ENCODE results near the gene SBF2. TPM values are rescaled to one million over a fixed set of nuclear protein-coding genes. Genes with fewer than 3 reads are reported as not detected.
A peak's percentile ranks its signal among the peaks of the same experiment; 100 is the strongest.

Gene SBF2
- total RNA-seq, 1 donor from 2014 or later = 44.9 TPM

DNA sequence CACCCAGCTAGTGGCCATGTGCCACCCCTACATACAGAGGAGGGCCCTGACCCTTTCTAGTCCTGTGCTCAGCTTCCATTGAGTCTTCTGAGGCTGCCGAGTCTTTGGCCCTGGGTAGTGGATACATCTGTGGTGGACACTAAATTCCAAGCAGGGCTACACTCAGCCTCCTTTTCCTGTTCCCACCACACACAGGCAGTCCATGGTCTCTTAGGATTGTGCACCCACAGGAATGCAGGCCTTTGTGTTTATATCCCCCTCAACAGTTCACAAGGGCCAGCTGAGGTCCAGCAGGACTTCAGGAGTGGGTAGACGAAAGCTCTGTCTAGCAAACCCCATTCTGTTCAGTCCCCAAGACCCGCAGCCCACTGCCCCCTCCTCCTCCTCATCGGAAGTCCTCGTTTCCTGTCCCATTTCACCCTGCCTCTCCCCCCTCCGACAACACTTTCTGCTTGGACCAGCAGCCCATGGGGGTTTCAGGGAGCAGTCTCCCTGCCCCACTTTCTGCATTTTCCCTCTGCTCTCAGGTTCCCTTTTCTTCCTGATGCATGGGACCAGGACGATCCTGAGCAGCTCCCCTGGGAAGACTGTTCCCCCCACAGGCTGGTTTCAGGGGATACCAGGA is 538.3 kb downstream of the SBF2 start:
- TF ChIP-seq, protein P1, sequence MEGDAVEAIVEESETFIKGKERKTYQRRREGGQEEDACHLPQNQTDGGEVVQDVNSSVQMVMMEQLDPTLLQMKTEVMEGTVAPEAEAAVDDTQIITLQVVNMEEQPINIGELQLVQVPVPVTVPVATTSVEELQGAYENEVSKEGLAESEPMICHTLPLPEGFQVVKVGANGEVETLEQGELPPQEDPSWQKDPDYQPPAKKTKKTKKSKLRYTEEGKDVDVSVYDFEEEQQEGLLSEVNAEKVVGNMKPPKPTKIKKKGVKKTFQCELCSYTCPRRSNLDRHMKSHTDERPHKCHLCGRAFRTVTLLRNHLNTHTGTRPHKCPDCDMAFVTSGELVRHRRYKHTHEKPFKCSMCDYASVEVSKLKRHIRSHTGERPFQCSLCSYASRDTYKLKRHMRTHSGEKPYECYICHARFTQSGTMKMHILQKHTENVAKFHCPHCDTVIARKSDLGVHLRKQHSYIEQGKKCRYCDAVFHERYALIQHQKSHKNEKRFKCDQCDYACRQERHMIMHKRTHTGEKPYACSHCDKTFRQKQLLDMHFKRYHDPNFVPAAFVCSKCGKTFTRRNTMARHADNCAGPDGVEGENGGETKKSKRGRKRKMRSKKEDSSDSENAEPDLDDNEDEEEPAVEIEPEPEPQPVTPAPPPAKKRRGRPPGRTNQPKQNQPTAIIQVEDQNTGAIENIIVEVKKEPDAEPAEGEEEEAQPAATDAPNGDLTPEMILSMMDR (IDR thresholded peaks at IDR 0.05; ENCODE audit: unreplicated experiment) = no peak
- H3K4me1 Mint-ChIP-seq (ENCODE audit: low read depth) = peaks cover 13% of the 10 kb centered on the region
- no peak overlapping the region for H3K27ac Mint-ChIP-seq
- no peaks in the 10 kb centered on the region for H3K27me3 Mint-ChIP-seq
- DNase-seq (ENCODE audit: low spot score, unreplicated experiment) = no peak
- H3K36me3 Mint-ChIP-seq (ENCODE audit: insufficient read depth) = peaks cover 1% of the 10 kb centered on the region
- no peaks in the 10 kb centered on the region for H3K9me3 Mint-ChIP-seq (ENCODE audit: low read depth)
- no peak overlapping the region for H3K4me3 Mint-ChIP-seq (ENCODE audit: low read depth)

DNA sequence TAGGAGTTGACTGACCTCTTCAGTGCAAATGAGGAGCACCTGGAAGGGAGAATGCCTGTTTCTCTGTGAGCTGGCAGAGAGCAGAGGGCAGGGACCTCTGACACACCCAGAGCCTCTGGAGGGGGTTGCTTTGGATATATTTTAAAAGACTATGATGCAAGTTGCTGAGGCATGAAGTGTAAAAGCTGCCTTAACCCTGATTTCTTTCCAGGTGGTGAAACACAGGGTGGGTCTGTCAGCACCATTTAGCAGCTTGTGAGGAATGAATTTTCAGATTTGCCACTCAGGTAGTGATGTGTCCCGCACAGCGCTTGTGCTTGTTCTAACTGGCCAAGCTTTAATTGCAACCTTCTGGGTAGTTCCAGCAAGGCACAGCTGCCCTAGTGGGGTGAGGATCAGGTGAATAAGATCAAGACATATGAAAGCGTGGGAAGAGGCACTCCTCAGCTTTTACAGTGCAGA is 540.0 kb downstream of the SBF2 start:
- Mint-ChIP-seq H3K4me1 (ENCODE audit: low read depth) (peaks cover 6% of the 10 kb centered on the region), H3K4me3 (ENCODE audit: low read depth) (no peak overlapping the region), H3K27me3 (no peaks in the 10 kb centered on the region), H3K36me3 (ENCODE audit: insufficient read depth) (peaks cover 8% of the 10 kb centered on the region), H3K27ac (no peak overlapping the region), H3K9me3 (ENCODE audit: low read depth) (no peaks in the 10 kb centered on the region)
- TF ChIP-seq, protein P1 (IDR thresholded peaks at IDR 0.05; ENCODE audit: unreplicated experiment) = no peak
- DNase-seq (ENCODE audit: low spot score, unreplicated experiment) = no peak

DNA sequence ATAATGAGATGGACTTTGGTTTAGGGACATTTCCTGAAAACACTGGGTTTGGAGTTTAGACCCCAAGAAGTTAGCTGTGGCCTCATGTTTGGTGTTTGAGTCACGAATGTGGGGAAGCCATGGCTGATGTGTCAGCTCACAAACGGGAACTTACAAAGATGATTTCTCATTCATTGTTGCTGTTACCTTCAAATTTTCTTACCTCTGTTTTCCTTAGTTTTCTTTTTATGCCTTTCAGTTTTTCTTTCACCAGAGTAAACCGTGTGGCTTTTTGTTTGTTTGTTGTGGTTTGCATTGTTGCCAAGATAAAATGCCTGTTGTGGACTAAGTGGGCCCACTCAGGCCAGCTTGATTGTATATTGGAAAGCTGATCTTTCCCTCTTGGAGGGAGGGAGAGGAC is 541.0 kb downstream of the SBF2 start:
- H3K27ac Mint-ChIP-seq = no peak overlapping the region
- H3K4me1 Mint-ChIP-seq (ENCODE audit: low read depth) = peaks cover 3% of the 10 kb centered on the region
- no peaks in the 10 kb centered on the region for H3K9me3 Mint-ChIP-seq (ENCODE audit: low read depth)
- no peaks in the 10 kb centered on the region for H3K27me3 Mint-ChIP-seq
- no peak for DNase-seq (ENCODE audit: low spot score, unreplicated experiment)
- H3K36me3 Mint-ChIP-seq (ENCODE audit: insufficient read depth) = peaks cover 12% of the 10 kb centered on the region
- TF ChIP-seq, protein P1 (IDR thresholded peaks at IDR 0.05; ENCODE audit: unreplicated experiment) = no peak
- H3K4me3 Mint-ChIP-seq (ENCODE audit: low read depth) = no peak overlapping the region

DNA sequence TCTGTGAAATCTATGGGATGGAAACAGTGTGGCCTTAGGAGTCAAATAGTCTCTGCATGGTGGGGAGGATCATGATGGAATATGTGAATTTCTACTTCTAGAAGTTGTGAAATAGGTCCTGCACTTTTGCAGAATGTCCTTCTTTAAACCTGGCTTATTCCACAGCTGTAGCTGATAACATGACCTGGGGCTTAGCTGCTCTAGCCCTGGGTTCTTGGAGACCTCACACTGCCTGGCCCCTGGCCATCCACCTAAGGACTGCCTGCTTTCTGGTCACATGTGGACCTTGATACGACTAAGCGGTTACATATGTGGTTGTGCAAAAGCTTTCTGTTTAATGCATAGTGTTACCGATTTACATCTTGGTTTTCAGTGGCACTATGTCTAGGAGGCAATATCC is 541.9 kb downstream of the SBF2 start:
- no peaks in the 10 kb centered on the region for H3K27me3 Mint-ChIP-seq

DNA sequence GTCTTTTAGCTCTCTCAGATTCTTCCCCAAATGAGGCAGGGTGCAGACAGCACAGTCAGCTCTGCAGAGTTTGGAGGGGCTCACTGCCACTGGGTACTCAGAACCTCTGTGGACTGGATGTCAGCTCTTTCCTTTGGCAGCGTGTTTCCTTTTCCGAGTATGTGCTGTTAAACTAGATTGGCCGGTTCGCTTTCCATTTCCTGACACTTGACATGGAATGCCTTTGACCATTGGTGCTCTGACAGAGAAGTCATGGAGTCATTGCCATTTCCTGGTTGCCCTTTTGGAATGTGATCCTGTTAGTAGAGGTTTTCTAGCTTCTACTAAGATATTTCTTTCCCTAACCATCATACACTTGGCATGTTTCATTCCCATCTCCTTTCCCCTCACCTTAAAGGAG is 543.5 kb downstream of the SBF2 start:
- DNase-seq (ENCODE audit: low spot score, unreplicated experiment) = no peak
- Mint-ChIP-seq H3K4me1 (ENCODE audit: low read depth) (no peaks in the 10 kb centered on the region), H3K9me3 (ENCODE audit: low read depth) (no peaks in the 10 kb centered on the region), H3K27me3 (no peaks in the 10 kb centered on the region), H3K36me3 (ENCODE audit: insufficient read depth) (peaks cover 12% of the 10 kb centered on the region), H3K4me3 (ENCODE audit: low read depth) (no peak overlapping the region), H3K27ac (peak overlapping the region; percentile 57)
- TF ChIP-seq, protein P1 (IDR thresholded peaks at IDR 0.05; ENCODE audit: unreplicated experiment) = no peak

More for the DNA sequence above, 541.9 kb downstream of the SBF2 start:
- TF ChIP-seq, protein P1 (IDR thresholded peaks at IDR 0.05; ENCODE audit: unreplicated experiment) = no peak
- Mint-ChIP-seq H3K4me3 (ENCODE audit: low read depth) (no peak overlapping the region), H3K9me3 (ENCODE audit: low read depth) (no peaks in the 10 kb centered on the region), H3K36me3 (ENCODE audit: insufficient read depth) (peaks cover 12% of the 10 kb centered on the region), H3K4me1 (ENCODE audit: low read depth) (no peaks in the 10 kb centered on the region), H3K27ac (no peak overlapping the region)
- no peak for DNase-seq (ENCODE audit: low spot score, unreplicated experiment)
